ENCODE results near the gene RBM19.

Gene RBM19

DNA sequence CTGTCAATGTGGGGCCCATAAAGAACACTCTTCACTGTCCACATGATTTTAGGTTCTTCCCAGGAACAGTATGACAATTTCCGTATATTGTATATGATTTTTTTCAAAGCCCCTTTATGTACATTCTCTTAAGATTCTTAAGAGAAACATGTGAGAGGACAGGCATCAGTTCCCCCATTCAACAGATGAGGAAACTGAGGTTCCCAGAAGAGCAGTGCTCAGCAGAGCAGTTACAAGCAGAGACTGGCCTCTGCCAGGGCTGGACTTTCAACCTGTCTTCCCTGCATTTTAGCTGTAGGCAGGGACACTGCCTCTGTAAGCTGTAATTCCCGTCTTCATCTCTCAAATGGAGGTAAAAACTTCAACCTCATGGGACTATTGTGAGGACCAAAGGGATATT lies 77.7 kb downstream of the RBM19 start:
- in situ Hi-C loops (cut with HindIII; ENCODE audit: low sequenced_read_pairs), result no loop called here

DNA sequence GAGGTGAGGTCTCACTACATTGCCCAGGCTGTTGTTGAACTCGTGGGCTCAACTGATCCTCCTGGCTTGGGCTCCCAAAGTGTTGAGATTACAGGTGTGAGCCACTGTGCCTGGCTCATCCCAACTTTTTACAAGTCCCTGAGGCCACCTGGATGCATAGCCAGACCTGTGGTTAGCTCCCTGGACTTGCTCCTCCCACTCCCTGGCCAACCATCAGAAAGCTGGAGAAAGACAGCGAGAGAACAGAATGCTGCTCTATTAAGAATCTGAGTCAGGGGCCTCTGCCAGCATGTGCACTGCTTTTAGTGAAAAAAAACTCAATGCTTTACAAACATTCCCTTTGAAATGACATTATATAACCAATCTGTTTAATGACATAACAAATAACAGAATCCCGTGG lies 78.2 kb downstream of the RBM19 start:
- in situ Hi-C loops (cut with HindIII; ENCODE audit: low sequenced_read_pairs), result no loop called here

DNA sequence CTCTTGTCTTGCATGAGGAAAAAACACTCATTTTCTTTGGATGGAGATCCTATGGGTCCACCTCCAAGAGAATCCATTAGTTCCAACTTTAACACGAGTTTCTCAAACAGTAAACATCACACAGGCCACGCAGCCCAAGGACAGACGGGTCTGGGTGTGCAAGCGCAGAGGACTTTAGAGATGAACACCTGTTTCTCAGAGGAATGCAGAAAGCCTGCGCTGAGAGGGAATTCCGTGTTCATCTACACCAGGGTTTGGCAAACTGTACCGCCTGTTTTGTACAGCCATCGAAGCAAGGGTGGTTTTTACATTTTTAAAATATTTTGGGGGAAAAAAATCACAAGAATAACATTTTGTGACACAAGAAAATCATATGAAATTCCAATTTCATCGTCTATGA lies 79.4 kb downstream of the RBM19 start:
- in situ Hi-C loops (cut with HindIII; ENCODE audit: low sequenced_read_pairs), result no loop called here

DNA sequence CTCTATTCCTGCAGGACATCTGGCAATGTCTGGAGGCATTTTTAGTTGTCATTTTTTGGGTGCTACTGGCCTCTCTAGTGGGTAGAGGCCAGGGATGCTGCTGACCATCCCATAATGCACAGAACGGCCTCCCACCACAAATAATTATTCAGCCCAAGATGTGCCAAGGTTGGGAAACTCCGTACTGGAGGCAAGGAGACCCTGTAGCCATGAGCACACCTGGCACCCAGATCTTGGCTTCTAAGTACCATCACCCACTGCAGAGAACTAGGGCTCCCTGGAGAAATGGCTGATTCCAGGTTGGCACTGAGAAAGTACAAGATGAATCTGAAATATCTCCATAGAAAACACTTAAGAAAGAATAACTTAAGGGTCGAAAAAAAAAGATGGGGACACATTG lies 81.7 kb downstream of the RBM19 start:
- in situ Hi-C loops (cut with HindIII; ENCODE audit: low sequenced_read_pairs), result no loop called here

DNA sequence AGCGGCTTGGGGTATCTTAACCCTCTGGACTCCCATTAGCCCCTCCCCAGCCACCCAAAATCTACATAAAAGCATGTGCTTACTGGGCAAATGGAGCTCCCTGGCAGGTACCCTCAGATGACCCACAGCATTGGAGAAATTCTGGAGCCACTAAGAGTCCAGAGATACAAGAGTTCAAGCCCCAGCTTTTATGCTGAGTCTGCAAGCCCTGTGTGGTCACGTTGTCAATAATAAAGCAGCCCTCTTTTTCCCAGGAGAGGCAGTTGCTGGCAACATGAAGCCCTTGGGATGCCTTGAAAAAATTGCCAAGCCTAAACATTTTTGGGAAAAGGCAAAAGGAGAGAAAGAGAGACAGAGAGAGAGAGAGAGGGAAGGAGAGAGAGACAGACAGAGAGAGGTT lies 83.4 kb downstream of the RBM19 start:
- in situ Hi-C loops (cut with HindIII; ENCODE audit: low sequenced_read_pairs), result no loop called here

DNA sequence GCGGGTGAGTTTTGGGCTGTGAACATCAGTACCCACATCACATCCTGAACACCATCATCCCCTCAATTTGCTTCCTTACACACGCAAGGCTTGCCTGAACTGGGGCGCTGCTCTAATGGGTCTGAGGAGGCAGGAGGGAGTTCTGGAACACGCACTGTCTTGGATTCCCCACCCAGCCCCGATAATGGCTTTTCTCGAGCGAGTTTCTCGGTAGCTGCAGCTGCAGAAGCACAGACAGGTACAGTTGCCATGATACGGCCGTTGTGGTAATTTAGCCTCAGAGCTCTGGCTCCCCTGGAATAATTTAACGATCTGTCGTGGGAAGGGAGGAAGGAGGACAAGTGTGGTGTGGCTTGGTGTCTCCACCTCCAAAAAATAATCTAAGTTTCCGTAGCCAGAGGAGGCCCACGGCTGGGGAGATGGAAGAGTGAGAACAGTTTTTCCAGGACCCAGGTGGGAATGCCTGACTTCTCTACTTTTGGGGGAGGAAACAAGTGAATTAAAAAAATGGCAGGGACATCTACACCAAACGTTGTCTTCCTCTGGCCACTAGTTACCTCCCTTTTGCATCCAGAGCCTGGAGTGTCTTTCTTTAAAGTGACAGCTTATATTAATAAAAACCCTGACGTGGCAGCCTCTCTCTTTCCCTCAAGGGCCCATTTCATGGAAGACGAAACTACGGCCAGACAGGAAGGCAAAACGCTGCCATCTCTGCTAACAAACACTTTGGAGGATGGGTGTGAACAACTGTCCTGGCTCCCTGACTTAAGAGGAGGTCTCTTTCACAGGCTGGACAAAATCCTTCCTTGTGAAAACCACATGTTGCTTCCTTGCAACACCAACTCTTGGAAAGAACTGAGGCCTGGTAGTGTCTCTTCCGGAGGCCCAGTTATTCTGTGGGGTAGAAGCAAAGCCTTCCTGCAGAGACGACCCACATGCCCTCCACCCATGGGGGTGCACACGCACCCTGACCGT lies 84.8 kb downstream of the RBM19 start:
- in situ Hi-C loops (cut with HindIII; ENCODE audit: low sequenced_read_pairs), result no loop called here

DNA sequence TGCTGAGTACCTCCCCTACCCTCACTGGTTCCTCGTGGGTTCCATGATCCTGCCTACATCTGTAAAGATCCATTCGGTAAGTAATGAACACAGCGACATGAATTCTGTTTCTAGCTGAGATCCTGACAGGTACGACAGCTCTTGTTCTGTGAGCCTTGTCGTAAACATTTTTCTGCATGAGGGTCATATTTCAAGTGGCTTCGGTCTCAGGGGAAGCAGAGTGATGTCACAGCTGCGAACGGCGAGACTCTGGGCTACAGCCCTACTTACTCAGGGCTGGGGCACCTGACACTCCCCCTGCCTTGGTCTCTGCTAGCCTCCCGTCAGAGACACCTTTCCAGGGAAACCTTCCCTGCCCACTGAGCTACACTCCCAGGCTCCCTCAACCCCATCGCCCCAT lies 85.8 kb downstream of the RBM19 start:
- in situ Hi-C loops (cut with HindIII; ENCODE audit: low sequenced_read_pairs), result no loop called here

DNA sequence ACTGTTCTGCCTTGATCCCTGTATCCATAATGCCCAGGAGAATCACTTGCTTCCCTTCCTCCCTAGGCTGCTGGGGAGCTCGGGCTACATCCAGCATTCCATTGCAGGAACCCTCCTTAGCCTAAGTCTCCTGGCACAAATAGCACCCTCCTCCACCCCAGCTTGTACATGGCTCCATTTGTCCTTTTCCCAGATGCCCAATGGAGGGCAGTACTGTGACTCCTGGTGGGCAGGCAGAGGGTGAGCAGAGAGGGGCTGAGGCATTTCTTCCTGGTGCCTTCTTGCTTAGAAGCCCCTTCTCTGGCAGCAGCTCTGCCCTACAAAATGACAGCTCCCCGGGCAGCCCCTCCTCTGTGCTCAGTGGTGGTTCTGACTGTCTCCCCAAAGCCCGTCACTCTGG lies 86.5 kb downstream of the RBM19 start:
- in situ Hi-C loops (cut with HindIII; ENCODE audit: low sequenced_read_pairs), result no loop called here

DNA sequence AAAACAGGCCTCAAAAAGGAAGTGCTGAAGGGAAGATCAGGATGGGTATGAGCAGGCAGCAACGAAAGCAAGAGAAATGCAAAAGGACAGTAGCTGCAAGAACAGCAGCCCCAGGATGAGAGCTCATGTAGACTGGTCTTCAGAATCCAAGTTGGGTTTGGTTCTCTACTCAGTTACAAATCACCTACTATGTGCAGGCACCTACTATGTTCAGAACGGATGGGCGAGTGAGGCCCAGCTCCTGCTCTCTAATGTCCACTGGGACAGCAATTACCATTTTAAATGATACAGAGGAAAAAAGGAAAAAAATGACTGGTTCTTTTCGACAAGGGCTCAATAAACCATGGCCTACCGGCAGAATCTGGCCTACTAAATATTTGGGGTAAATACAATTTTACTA lies 88.5 kb downstream of the RBM19 start:
- in situ Hi-C loops (cut with HindIII; ENCODE audit: low sequenced_read_pairs), result no loop called here

DNA sequence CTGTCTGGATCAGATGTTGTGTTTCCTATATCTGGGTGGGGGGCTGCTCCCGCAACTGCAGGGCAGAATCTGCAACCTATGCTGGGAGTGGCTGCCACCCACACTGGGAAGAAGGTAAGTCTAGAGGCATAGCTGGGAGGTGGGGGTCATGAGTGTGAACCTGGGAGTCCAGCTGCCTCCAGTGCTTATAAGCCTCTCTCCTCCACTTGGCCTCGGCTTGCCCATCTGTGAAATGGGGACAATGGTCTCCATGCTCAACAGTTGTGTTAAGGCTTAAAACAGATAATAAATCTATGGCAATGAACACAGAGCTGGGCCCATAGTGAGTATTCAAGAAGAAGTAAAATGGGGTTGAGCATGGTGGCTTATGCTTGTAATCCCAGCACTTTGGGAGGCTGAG lies 90.0 kb downstream of the RBM19 start:
- in situ Hi-C loops (cut with HindIII; ENCODE audit: low sequenced_read_pairs), result no loop called here

DNA sequence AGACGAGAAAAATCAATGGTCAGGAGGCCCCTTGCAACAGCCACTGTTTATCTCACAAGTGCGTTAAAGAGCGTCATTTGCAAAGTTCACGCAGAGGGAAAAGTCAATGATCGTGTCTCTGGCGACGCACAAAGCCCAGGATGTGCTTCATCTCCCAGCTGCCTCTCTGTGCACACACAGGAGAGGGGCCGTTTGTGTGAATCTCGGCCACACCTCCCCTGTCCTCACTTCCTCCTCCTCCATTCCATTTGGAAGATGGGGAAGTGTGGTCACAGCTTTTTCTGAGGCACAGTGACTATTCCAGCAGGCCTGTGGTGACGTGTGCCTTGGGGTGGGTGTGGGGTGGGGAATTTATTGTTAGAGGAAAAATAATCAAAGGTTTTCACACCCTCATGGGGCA lies 90.4 kb downstream of the RBM19 start:
- in situ Hi-C loops (cut with HindIII; ENCODE audit: low sequenced_read_pairs), result no loop called here

DNA sequence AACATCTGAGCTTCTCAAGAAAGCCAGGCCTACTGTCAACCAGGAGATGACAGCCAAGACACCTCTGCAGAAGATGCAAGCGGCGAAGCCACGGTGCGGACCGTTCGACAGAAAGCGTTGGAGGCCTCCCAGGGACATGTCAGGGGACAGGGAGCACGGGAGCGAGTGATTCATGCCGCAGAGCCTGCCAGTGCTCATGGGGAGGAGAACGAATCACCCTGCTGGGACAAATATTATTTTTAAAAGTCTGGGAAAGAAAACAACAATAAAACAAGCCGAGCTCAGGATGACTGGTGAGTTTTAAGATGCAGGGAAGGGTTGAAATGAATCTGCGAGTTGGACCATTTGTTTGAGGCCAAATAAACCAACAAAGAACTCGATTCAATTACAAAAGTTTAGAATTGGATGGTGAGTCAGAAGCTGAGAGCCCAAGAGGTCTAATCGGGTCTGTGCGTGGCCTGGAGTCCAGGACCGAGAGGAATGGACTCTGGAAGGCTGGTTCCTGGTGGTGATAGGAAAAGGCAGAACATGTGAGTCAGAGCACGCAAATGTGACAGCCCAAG lies 91.0 kb downstream of the RBM19 start:
- in situ Hi-C loops (cut with HindIII; ENCODE audit: low sequenced_read_pairs), result no loop called here

DNA sequence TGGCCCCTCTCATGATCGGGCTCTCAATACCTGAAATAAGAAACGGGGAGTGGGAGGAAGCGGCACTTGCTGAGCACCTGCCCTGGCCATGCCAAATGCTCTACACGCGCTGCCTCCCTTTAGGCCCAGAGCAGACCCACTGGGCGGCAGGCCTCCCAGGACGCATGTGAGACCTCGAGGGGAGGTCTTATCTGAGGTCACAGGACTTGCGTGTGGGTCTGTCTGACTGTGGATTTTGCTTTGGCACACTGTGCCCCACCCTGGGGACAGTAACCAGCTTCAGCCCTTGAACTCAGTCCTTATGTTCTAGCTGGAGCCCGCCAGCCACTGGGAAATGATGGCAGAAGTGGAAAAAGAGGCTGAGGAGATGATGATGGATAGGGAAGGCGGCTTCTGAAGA lies 91.8 kb downstream of the RBM19 start:
- in situ Hi-C loops (cut with HindIII; ENCODE audit: low sequenced_read_pairs), result no loop called here

DNA sequence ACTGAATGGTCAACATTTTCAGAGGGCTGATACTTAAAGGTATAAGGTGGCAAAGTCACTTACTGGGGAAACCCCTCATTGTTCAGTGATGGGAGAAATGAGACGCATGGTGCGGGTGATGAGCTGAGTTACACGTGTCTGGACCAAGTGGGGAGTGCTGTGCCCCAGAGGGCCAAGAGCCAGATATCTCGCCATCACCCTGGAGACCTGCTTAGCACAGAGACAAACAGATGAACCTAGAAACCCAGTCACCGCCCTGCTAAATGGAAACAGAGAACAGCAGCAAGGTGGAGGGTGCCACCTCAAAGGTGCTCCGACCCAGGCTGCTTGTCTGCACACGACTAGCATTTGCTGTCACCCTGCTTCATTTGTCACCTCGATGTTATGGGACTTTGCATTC lies 92.4 kb downstream of the RBM19 start:
- in situ Hi-C loops (cut with HindIII; ENCODE audit: low sequenced_read_pairs), result no loop called here

DNA sequence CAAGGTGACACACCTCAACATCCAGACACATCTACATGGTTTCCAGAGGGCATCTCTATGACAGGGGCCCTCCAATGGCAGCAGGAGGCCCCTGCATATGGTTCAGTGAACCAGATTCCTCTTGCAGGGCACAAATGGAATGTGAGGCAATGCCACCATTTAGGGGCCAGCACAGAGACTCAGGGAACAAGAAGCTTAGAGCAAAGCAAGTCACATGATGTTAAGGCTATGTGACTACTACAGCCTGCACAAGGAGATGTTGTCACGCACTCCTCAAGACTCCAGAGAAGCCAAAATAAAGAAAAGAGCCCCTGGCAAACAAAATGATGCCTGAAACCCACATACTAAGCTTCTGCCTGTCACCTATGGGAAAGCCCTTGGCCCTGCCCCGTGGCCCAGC lies 95.2 kb downstream of the RBM19 start:
- in situ Hi-C loops (cut with HindIII; ENCODE audit: low sequenced_read_pairs), result no loop called here

DNA sequence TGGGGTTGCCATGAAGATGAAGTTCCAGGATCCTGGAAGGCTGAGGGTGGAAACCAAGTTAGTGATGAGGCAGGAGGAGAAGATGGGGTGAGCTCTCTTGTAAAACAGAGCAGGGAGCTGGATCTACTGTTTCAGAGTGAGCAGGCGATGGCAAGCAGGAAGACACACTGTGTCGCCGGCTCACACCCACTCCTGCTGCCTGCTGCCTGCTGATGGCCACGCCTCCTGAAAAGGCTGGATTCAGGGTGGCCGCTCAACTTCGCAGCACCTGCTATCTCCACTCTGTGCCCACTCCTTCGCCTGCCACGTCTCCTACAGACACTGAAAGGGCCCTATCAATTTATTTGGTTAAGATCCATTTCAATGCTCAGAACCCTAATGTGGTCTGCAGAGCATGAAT lies 96.1 kb downstream of the RBM19 start:
- in situ Hi-C loops (cut with HindIII; ENCODE audit: low sequenced_read_pairs), result no loop called here

DNA sequence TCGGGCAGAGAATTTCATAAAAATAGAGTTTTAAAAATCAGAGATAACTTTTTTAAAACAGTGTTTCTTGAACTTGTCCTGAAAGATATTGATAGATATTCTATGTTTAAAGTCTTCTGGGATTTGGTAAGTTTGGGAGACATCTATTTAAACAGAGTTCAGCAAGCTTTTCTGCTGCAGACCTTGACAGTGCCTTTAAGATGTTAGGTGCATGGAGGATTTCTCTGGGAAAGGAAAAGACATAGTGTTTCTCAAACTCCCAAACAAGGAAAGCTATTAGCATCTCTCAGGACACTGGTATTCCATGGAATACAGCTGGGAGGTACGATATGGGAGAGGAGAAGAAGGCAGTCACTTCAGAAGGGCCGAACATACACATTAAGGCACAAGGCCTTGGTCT lies 97.8 kb downstream of the RBM19 start:
- in situ Hi-C loops (cut with HindIII; ENCODE audit: low sequenced_read_pairs), result loop anchor here (5.0 kb wide), 1 partner anchor 36 kb away; no protein-coding TSS in a partner anchor

DNA sequence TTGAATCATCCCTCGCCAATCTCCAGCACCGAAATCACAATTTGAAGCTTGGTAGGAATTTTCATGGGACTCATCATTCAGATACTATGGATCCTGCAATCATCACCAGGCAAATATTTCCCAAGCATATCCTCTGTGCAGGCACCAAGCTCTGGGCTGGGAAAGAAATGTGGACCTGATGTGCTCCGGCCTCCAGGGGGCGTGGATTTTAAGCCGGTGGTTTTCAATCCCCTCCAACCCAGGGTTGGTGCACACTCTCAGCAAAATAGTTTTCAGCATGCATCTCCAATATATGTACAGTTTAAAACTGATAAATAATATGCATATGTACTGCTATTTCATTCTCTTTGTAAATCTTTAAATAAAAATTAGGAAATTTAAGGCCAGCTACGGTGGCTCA lies 98.9 kb downstream of the RBM19 start:
- in situ Hi-C loops (cut with HindIII; ENCODE audit: low sequenced_read_pairs), result loop anchor here (5.0 kb wide), 1 partner anchor 35 kb away; no protein-coding TSS in a partner anchor

DNA sequence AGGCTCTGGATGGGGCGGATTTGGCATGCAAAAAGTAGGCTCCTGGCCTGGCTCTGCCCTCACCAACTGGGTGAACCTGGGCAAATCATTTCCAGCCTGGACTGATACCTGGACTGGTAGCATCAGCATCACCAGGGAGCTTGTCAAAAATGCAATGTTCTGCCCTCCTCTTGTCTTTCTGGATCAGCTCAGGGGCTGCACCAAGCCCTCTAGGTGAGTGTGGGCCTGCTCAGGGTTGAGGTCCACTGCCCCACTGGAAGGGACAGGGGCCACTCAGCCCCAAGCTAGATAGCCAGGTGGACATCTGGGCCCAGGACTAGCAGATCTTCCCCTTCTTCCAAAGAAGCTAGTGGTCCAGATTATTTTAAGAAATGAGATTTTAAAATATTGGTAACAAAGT lies 99.6 kb downstream of the RBM19 start:
- in situ Hi-C loops (cut with HindIII; ENCODE audit: low sequenced_read_pairs), result loop anchor here (5.0 kb wide), 1 partner anchor 34 kb away; no protein-coding TSS in a partner anchor

DNA sequence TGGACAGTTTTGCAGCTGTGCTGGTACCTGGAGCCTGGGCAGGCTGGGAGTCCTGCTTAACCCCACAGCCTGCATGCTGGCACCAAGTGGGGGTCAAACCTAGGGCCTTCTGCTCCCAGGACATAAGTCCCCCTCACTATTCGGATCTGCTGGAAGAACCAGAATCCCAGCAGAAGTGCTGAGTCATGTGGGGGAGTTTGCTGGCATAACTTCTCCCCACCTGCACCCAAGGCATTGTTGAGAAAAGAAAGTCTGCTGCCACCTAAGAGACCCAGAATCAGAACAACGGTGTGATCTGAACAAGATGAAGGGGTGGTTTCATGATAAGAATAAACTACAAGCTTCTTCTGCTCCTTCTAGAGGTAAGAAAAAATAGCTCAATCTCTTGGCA lies 102.7 kb downstream of the RBM19 start:
- in situ Hi-C loops (cut with HindIII; ENCODE audit: low sequenced_read_pairs), result no loop called here

DNA sequence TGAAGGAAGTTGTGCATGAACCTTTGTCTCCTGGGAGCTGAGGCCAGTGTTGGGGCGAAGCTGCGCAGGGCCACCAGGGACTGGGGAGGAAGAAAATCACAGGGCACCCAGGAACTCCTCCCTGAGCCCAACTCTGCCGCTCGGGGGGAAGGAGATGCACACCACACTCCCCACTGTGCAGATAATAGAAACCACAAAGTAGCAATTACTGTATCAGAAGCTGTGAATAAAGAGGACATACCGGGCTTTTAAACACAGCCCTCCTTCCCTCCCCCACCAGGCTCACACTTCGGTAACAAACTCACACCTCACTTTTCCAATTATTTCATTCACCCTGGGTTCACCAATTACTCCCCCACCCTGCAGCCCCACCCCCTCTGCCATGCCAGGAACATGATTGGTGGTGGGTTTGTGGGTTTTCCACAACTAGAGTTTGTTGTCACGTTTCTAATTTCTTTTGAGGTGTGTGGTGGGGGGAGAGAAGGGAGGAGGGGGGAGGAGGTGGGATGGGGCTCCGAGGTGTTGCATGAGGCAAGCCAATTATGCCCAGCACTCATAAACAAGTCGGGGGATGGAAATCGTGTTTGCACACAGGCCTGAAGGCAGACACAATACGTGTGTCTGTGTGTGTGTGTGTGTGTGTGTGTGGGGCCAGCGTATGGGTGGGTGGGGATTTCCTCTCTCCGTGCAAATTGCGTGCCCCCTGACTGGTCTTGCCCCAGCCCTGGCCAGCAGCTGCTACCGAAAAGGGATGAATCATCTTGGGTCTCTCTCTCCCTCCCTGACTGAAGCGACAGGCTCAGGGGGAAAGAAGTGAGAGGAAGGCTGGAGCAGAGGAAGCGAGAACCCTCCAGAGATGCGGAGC lies 103.3 kb downstream of the RBM19 start:
- in situ Hi-C loops (cut with HindIII; ENCODE audit: low sequenced_read_pairs), result no loop called here

Data from endothelial cell of hepatic sinusoid (primary cell).